ENCODE measurements around the gene LGALS1. TPM values are rescaled to one million over a fixed set of nuclear protein-coding genes. Genes with fewer than 3 reads are reported as not detected.

LGALS1 gene
- total RNA-seq (2021) (269 and 322 TPM in 2 replicates), Bru-seq, nascent RNA (percentile 77 among the genes with signal in this experiment), BruChase-seq, experiment 1, labeled RNA remaining after a 2-hour chase (percentile 72 among the genes with signal in this experiment), BruChase-seq, experiment 2, labeled RNA remaining after a 6-hour chase (percentile 77 among the genes with signal in this experiment)
- long read RNA-seq, transcript LGALS1-201 (4 exons, 560 nt): major isoform, 170 of 189 reads
- long read RNA-seq, partial matches to known transcripts: 8 of 189 reads
- long read RNA-seq, other reads (novel, unspliced or antisense): 10 of 189 reads

- BruUV-seq (replicated peaks): no TSS peak
- Histone ChIP-seq H3K27ac (ENCODE audit: low read depth, low read length, poor library complexity, severe bottlenecking) (peak within 1 kb of the TSS; percentile 92), H3K4me3 (ENCODE audit: low read depth, low read length, poor library complexity, severe bottlenecking) (peak within 1 kb of the TSS; percentile 59), H3K9me3 (ENCODE audit: low read depth, low read length, poor library complexity, severe bottlenecking) (no peaks in the 10 kb centered on the region), H3K4me1 (ENCODE audit: insufficient read depth, low read length, poor library complexity, severe bottlenecking) (peaks cover 24% of the 10 kb centered on the region), H3K36me3 (ENCODE audit: insufficient read depth, low read length, poor library complexity, severe bottlenecking) (no peaks in the 10 kb centered on the region), H3K27me3 (replicated peaks; ENCODE audit: insufficient read depth, low read depth, low read length, poor library complexity) (no peaks in the 10 kb centered on the region)
- DNase-seq (ENCODE audit: low spot score): peak; percentile 90
- no peak for TF ChIP-seq EZH2 (IDR thresholded peaks at IDR 0.05; ENCODE audit: borderline replicate concordance, low read depth, low read length, poor library complexity, severe bottlenecking)
- TF ChIP-seq, protein P1, sequence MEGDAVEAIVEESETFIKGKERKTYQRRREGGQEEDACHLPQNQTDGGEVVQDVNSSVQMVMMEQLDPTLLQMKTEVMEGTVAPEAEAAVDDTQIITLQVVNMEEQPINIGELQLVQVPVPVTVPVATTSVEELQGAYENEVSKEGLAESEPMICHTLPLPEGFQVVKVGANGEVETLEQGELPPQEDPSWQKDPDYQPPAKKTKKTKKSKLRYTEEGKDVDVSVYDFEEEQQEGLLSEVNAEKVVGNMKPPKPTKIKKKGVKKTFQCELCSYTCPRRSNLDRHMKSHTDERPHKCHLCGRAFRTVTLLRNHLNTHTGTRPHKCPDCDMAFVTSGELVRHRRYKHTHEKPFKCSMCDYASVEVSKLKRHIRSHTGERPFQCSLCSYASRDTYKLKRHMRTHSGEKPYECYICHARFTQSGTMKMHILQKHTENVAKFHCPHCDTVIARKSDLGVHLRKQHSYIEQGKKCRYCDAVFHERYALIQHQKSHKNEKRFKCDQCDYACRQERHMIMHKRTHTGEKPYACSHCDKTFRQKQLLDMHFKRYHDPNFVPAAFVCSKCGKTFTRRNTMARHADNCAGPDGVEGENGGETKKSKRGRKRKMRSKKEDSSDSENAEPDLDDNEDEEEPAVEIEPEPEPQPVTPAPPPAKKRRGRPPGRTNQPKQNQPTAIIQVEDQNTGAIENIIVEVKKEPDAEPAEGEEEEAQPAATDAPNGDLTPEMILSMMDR (conservative IDR thresholded peaks at IDR 0.05; ENCODE audit: low read depth, low read length): no peak
- intact Hi-C loops (cut with micrococcal nuclease; ENCODE audit: unreplicated experiment): loop anchor here (5.0 kb wide), 1 partner anchor 127 kb away; no protein-coding TSS in a partner anchor
- POLR2A ChIA-PET (ENCODE audit: low non-redundant PET): interaction anchor here (0.5 to 0.6 kb wide), 3 partner anchors 62 to 189 kb away, joined by 3 to 4 read pairs (median 3); no protein-coding TSS in a partner anchor
- CTCF ChIA-PET: interaction anchor here (0.9 to 1.4 kb wide), 2 partner anchors 14 to 32 kb away, joined by 3 to 4 read pairs; no protein-coding TSS in a partner anchor
These were observed at the start of gene LGALS1 for GRCh38 chr22:37674951-37675929. LGALS1 (plus strand) TSS chr22:37675636; CDS start chr22:37675703, 67 bp downstream.

- no TSS peak for BruUV-seq (replicated peaks)
- no peak overlapping the region for H3K4me3 ChIP-seq (ENCODE audit: low read depth, low read length, poor library complexity, severe bottlenecking)
- POLR2A ChIA-PET (ENCODE audit: low non-redundant PET): no interaction called here
- TF ChIP-seq EZH2 (IDR thresholded peaks at IDR 0.05; ENCODE audit: borderline replicate concordance, low read depth, low read length, poor library complexity, severe bottlenecking): no peak
- TF ChIP-seq, protein P1 (conservative IDR thresholded peaks at IDR 0.05; ENCODE audit: low read depth, low read length): no peak
- H3K27me3 ChIP-seq (replicated peaks; ENCODE audit: insufficient read depth, low read depth, low read length, poor library complexity): no peaks in the 10 kb centered on the region
- intact Hi-C loops (cut with micrococcal nuclease; ENCODE audit: unreplicated experiment): no loop called here
- H3K9me3 ChIP-seq (ENCODE audit: low read depth, low read length, poor library complexity, severe bottlenecking): no peaks in the 10 kb centered on the region
- H3K36me3 ChIP-seq (ENCODE audit: insufficient read depth, low read length, poor library complexity, severe bottlenecking): peaks cover 21% of the 10 kb centered on the region
- peaks cover 14% of the 10 kb centered on the region for H3K4me1 ChIP-seq (ENCODE audit: insufficient read depth, low read length, poor library complexity, severe bottlenecking)
- CTCF ChIA-PET: interaction anchor here (0.6 to 2.1 kb wide), 3 partner anchors 17 to 212 kb away, joined by 3 to 7 read pairs (median 6); partner anchors contain the start of gene NOL12
- H3K27ac ChIP-seq (ENCODE audit: low read depth, low read length, poor library complexity, severe bottlenecking): peak overlapping the region; percentile 65
- DNase-seq (ENCODE audit: low spot score): no peak
These were observed 49.7 kb upstream of the LGALS1 start for GRCh38 chr22:37625737-37626136.

DNA sequence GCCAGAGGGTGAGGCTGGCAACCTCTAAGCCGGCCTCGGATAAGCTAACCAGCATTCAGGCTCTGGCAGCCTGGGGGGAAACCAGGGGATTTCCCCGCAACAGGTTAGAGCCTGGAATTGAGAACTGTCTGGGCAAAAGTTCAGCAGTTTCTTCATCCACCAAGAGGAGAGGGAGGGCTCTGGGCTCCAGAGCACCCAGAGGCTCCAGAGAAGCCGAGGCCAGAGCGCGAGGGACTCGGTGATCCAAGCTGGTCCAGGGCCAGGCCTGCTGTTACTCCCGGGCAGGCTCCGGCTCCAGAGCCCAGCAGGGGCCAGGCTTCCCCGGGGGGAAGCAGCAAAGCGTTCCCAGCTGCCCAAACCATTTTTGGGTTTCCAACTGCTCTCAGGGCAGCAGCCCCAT is 49.3 kb upstream of the LGALS1 start:
- TF ChIP-seq, protein P1 (conservative IDR thresholded peaks at IDR 0.05; ENCODE audit: low read depth, low read length): no peak
- no peak for TF ChIP-seq EZH2 (IDR thresholded peaks at IDR 0.05; ENCODE audit: borderline replicate concordance, low read depth, low read length, poor library complexity, severe bottlenecking)
- no peak overlapping the region for H3K4me3 ChIP-seq (ENCODE audit: low read depth, low read length, poor library complexity, severe bottlenecking)

More for the DNA sequence above, 49.3 kb upstream of the LGALS1 start:
- Histone ChIP-seq H3K27me3 (replicated peaks; ENCODE audit: insufficient read depth, low read depth, low read length, poor library complexity) (no peaks in the 10 kb centered on the region), H3K9me3 (ENCODE audit: low read depth, low read length, poor library complexity, severe bottlenecking) (no peaks in the 10 kb centered on the region), H3K36me3 (ENCODE audit: insufficient read depth, low read length, poor library complexity, severe bottlenecking) (peaks cover 18% of the 10 kb centered on the region), H3K27ac (ENCODE audit: low read depth, low read length, poor library complexity, severe bottlenecking) (peak overlapping the region; percentile 65), H3K4me1 (ENCODE audit: insufficient read depth, low read length, poor library complexity, severe bottlenecking) (peaks cover 14% of the 10 kb centered on the region)
- no TSS peak for BruUV-seq (replicated peaks)
- peak; percentile 39 for DNase-seq (ENCODE audit: low spot score)
- CTCF ChIA-PET: interaction anchor here (0.6 to 2.1 kb wide), 3 partner anchors 9 to 60 kb away, joined by 3 to 7 read pairs (median 3); partner anchors contain the start of gene NOL12
- intact Hi-C loops (cut with micrococcal nuclease; ENCODE audit: unreplicated experiment): no loop called here
- POLR2A ChIA-PET (ENCODE audit: low non-redundant PET): no interaction called here

Measured in A673 (cell line).